NCI-H2227 (cell line): ENCODE measurements around the gene LINS1.

Experiments used
- DNase-seq: peaks from one replicate; lab custom pipeline; 2025; ENCODE audit not compliant: unreplicated experiment; lab: John Stamatoyannopoulos, UW

The LINS1 gene

GRCh38 chr15:100558771-100559254, 43.2 kb downstream of the LINS1 start:
- DNase-seq = no peak

- no peak for DNase-seq
Measured at GRCh38 chr15:100553468-100553867, 48.5 kb downstream of the LINS1 start.

GRCh38 chr15:100547961-100548360, 54.0 kb downstream of the LINS1 start:
- DNase-seq = no peak

- DNase-seq = no peak
Measured at GRCh38 chr15:100544946-100545345, 57.0 kb downstream of the LINS1 start.

GRCh38 chr15:100544338-100544841, 57.6 kb downstream of the LINS1 start:
- no peak for DNase-seq

- DNase-seq = no peak
Measured at GRCh38 chr15:100542290-100542689, 59.7 kb downstream of the LINS1 start.

GRCh38 chr15:100537331-100537730, 64.7 kb downstream of the LINS1 start:
- DNase-seq = no peak

GRCh38 chr15:100536733-100537132, 65.3 kb downstream of the LINS1 start:
- no peak for DNase-seq

GRCh38 chr15:100533886-100534285, 68.1 kb downstream of the LINS1 start:
- no peak for DNase-seq

- no peak for DNase-seq
Measured at GRCh38 chr15:100531823-100532327, 70.1 kb downstream of the LINS1 start.

- DNase-seq = no peak
Measured at GRCh38 chr15:100531204-100531603, 70.8 kb downstream of the LINS1 start.

- DNase-seq = no peak
Measured at GRCh38 chr15:100529556-100529955, 72.4 kb downstream of the LINS1 start.

- DNase-seq = no peak
Measured at GRCh38 chr15:100528833-100529428, 73.1 kb downstream of the LINS1 start, which contains the start of gene CERS3. TSS of gene CERS3 (minus strand) at chr15:100528950. CDS start at chr15:100501849, 27,101 bp downstream.

- DNase-seq = no peak
Measured at GRCh38 chr15:100526027-100526481, 75.9 kb downstream of the LINS1 start.

- DNase-seq = no peak
Measured at GRCh38 chr15:100525436-100525835, 76.5 kb downstream of the LINS1 start.

GRCh38 chr15:100524326-100524725, 77.7 kb downstream of the LINS1 start:
- DNase-seq = no peak

- no peak for DNase-seq
Measured at GRCh38 chr15:100521907-100522306, 80.1 kb downstream of the LINS1 start.

GRCh38 chr15:100520132-100520921, 81.7 kb downstream of the LINS1 start:
- no peak for DNase-seq

- DNase-seq = no peak
Measured at GRCh38 chr15:100517846-100518245, 84.1 kb downstream of the LINS1 start.
